Skin epidermis (tissue), 12 donors: ENCODE results near the gene ARPC4.

Experiments used
- H3K27ac ChIP-seq, 21 experiments: fragments of 200-600 bp; sonication (generic) in 11 of 21; one replicate each; pipeline ENCODE4 v1.5.0; 2020; ENCODE audit warnings: mild to moderate bottlenecking in 3 of 21, inconsistent platforms in 2 of 21, moderate library complexity in 2 of 21
- H3K4me3 ChIP-seq, 7 experiments: fragments of 200-600 bp; sonication (generic) in 2 of 7; one replicate each; pipeline ENCODE4 v1.5.0; 2020; ENCODE audit warnings: inconsistent platforms in 2 of 7, mild to moderate bottlenecking in 2 of 7, moderate library complexity in 1 of 7

ARPC4 gene

DNA sequence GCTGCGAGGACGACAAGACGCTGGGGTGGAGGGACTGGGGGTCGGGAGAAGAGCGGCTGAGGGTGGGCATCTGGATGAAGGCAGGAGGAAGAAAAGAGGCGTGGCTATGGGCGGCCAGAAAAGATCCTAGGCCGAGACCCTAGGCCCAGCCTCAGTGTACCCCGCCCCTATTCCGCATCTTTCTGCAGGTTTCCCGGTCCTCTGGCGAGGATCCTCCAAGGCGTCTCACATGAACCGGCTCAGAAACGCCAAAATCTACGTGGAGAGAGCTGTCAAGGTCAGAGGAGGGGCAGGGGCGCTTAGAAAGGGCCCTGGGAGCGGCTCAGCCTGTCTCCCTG is 17.5 kb downstream of the ARPC4 start:
- H3K27ac ChIP-seq, result peak overlapping the region; percentile 78 to 99 (median 95)
- peak overlapping the region; percentile 56 to 82 (median 76) for H3K4me3 ChIP-seq

DNA sequence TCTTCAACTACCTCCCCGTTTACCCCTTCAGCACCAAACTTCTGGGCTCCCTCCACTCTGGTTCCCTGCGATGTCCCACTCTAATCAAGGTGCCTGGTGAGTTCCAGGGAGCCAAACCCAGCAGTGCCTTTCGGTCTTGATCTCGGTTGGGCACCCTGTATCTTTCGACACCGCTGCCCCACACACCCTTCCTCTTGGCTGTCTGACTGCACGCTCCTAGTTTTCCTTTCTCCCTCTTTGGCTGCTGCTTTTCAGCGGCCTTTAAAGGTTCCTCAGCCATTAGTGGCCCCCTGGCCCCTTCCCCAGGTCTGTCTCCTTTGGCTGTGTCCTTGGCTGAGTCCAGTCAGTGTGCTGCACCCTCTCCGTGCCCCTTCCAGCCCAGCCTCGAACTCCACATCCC is 18.0 kb downstream of the ARPC4 start:
- peak overlapping the region in 18 of 21 experiments; percentile 91 to 99 (median 96) for H3K27ac ChIP-seq
- peak overlapping the region in 6 of 7 experiments; percentile 67 to 82 (median 76) for H3K4me3 ChIP-seq

DNA sequence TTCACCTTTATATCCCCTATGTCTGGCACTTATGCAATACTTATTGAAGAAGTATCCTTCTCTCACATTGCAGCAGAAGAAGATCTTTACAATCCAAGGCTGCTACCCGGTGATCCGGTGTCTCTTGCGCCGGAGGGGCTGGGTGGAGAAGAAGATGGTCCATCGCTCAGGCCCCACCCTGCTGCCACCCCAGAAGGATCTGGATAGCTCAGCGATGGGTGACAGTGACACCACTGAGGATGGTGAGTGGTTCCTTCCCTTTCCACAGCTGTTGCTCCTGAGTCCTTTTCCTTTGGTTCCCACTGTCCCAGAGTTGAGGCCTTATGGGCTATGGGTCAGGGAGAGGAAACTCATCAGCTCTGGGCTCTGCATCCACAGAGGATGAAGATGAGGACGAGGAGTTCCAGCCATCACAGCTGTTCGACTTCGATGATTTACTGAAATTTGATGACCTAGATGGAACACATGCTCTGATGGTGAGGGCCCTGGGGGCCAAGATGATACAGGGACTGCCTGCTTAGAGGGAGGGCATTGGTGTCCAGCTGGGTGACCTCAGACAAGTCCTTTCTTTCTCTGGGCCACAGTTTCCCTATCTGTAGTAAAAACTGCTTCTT is 20.1 kb downstream of the ARPC4 start:
- no peak overlapping the region for H3K27ac ChIP-seq
- H3K4me3 ChIP-seq, result no peak overlapping the region

DNA sequence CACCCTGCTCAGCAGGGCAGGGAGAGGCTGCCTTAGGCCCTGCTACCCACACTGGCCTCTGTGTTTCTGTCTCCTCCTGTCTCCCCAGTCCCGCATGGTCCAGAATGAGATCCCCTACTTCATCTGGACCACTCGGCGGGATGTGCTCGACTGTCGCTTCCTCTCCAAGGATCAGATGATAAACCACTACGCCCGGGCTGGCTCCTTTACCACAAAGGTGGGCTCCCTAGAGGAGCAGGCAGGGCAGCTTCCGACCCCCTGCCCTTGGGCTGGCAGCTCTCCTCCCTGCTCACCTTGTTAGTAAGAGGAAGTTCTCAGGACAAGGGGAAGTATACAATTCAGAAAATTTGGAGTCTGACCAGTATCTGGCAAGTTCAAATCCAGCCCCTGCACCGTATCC is 23.1 kb downstream of the ARPC4 start:
- no peak overlapping the region for H3K4me3 ChIP-seq
- no peak overlapping the region for H3K27ac ChIP-seq

DNA sequence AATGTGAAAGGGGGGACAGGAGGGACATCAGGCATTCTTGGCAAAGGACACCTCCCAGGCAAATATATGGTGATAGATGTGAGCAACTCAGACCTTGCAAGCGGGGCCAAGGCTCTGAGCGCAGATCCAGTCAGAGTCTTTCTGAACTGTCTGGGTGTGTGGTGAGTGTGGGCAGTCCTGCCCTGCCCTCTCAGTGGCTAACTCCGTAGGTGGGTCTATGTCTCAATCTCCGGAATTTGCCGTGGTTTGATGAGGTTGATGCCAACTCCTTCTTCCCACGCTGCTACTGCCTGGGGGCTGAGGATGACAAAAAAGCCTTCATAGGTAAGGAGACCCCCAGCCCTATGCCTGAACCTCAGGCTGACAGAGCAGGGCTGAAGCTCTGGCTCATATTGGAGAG is 24.6 kb downstream of the ARPC4 start:
- H3K4me3 ChIP-seq, result no peak overlapping the region
- no peak overlapping the region for H3K27ac ChIP-seq

DNA sequence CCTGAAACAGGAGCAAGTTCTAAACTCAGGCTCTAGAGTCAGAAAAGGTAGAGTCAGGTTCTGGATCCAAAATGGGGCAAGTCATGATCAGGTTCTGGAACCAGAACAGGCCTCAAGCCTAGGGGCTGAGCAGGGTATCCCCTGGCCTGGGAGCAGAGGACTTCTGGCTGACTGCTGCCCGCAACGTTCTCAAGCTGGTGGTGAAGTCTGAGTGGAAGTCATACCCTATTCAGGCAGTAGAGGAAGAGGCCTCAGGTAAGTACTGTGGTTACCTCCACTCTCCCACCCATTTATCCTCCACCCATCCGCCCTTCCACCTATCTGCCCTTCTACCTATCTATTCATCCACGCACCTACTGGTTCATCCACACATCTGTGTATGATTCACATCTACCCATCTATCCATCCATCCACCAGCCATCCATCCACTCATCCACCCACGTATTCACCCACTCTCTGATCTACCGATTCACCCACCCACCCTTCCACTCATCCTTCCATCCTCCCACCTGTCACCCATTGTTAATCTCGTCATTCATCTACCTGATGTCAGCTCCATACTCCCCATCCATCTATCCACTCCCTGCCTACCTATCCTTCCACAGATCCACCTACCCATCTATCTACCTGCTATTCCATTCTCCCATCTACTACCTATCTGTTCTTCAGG is 25.9 kb downstream of the ARPC4 start:
- H3K4me3 ChIP-seq, result no peak overlapping the region
- no peak overlapping the region for H3K27ac ChIP-seq

DNA sequence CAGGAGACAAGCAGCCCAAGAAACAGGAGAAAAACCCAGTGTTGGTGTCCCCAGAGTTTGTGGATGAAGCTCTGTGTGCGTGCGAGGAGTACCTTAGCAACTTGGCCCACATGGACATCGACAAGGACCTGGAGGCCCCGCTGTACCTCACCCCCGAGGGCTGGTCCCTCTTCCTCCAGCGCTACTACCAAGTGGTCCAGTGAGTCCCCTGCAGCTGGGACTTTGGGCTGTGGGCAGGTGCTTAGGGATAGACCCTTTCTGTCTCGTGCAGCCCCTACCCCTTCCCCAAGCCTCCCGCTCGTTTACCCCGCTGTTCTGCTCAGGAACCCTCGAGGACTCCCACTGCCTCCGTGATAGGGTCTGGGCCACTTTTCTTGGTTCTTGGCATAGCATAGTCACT is 27.7 kb downstream of the ARPC4 start:
- H3K27ac ChIP-seq, result no peak overlapping the region
- no peak overlapping the region for H3K4me3 ChIP-seq

DNA sequence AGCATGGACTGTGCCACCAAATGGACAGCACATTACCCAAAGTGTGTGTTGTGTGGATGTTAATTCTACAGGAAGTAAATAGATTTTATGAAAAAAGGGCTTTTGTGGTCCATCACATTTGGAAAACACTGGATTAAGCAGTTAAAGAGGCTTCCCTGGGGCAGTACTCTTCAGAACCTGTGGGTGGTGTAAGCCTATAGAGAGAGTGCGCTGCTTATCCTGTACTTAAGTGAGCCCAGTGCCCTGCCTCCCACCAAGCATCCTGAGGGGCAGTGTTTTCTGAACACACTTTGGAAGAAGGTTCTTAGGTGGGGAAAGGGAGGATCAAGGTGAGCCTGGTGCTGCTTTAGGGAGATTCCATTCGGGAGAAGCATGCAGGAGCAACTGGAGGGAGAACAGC is 28.1 kb downstream of the ARPC4 start:
- Histone ChIP-seq H3K27ac (peak overlapping the region in 1 of 21 experiments; percentile 2), H3K4me3 (no peak overlapping the region)

DNA sequence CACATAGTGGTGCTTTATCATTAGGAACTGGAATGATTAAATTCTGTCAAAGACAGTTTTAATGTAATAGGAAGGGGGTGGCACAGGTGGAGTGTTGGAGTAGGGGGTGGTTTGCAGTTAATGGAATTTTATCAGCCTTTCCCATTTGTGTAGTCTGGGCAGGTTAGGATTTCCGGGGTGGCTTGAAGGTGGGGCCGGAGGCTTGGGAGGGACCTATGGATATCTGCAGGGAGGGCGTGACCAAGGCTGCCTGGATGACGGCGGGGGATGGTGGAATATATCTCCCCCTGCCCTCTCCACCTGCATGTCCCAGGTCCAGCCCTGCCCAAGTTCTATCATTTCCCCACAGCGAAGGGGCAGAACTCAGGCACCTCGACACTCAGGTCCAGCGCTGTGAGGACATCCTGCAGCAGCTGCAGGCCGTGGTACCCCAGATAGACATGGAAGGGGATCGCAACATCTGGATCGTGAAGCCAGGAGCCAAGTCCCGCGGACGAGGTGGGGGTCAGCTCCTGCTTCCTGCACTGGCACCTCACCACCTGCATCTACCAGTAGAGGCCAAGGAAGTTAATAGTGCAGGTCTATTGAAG is 32.7 kb downstream of the ARPC4 start:
- H3K4me3 ChIP-seq, result no peak overlapping the region
- no peak overlapping the region for H3K27ac ChIP-seq

DNA sequence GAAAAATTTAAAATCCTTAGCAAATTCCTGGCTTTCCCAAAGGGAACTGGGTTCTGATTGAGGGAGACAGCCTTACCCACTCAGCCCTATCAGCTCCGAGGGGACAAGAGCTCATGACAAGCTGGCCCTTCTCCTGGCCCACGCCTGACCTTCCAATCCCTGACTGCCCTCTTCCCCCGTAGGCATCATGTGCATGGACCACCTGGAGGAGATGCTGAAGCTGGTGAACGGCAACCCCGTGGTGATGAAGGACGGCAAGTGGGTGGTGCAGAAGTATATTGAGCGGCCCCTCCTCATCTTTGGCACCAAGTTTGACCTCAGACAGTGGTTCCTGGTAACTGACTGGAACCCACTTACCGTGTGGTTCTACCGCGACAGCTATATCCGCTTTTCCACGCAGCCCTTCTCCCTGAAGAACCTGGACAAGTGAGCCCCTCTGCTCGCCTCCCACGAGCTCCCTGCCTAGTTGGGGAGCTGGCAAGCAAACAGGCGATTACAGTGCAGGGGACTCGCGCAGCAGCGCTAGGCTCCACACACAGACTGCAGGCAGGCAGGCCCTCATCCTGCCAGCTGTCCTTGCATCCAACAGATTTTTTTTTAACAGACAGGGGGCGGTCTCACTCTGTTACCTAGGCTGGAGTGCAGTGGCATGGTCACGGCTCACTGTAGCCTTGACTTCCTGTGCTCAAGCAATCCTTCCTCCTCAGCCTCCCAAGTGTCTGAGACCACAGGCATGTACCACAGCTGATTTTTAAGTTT is 34.1 kb downstream of the ARPC4 start:
- H3K27ac ChIP-seq, result no peak overlapping the region
- no peak overlapping the region for H3K4me3 ChIP-seq

DNA sequence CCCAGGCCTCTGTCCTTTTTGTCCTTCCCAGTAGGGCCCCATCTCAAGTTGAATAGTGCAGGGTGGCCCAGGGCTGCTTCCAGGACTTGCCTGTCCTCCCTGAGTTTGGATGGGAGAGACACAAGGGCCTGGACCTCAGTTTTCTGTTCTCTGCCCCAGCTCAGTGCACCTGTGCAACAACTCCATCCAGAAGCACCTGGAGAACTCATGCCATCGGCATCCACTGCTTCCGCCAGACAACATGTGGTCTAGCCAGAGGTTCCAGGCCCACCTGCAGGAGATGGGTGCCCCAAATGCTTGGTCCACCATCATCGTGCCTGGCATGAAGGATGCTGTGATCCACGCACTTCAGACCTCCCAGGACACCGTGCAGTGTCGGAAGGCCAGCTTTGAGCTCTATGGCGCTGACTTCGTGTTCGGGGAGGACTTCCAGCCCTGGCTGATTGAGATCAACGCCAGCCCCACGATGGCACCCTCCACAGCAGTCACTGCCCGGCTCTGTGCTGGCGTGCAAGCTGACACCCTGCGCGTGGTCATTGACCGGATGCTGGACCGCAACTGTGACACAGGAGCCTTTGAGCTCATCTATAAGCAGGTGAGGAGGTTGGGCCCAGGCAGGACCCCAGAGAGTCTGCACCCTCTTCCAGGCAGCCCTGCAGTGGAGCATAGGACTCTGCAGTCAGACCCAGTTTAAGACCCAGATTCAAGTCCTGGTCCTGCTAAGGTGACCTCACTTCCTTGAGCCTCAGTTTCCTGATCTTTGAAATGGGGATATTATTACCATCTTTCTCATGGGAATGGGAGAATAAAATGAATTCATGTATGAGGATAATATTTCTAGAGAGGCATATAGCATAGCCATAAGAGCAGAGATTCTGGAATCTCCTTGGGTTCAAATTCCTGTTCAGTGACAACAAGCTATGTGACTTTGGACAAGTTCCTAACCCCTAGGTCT is 36.2 kb downstream of the ARPC4 start:
- H3K4me3 ChIP-seq, result no peak overlapping the region
- no peak overlapping the region for H3K27ac ChIP-seq

DNA sequence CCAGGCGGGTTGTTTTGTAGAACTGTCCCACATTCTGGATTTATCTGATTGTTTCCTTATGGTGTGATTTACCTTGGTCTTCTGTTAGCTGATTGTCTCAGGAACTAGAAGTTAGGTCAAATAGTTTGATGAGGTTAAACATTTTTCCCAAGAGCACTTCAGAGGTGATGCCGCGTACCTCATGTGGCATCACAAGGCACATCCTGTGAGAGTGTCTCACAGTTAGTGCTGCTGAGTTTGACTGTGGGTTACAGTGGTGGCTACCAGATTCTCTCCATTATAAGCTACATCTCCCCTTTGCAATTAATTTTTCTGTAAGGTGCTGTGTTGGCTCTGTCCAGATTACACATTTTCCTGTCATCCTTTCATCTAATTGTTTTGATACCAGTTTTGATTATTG is 38.4 kb downstream of the ARPC4 start:
- no peak overlapping the region for H3K4me3 ChIP-seq
- H3K27ac ChIP-seq, result no peak overlapping the region

DNA sequence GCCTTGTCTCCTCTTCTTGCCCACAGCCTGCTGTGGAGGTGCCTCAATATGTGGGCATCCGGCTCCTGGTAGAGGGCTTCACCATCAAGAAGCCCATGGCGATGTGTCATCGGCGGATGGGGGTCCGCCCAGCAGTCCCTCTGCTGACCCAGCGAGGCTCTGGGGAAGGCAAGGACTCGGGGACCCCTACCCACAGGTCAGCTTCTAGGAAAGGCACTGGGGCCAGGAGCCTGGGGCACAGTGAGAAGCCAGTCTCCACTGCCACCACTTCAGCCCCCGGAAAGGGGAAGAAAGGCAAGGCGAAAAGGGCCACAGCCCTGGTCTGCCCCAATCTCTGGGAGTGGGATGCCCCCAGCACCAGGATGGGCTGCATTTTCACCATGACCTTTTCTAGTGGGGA is 40.2 kb downstream of the ARPC4 start:
- no peak overlapping the region for H3K4me3 ChIP-seq
- H3K27ac ChIP-seq, result no peak overlapping the region

DNA sequence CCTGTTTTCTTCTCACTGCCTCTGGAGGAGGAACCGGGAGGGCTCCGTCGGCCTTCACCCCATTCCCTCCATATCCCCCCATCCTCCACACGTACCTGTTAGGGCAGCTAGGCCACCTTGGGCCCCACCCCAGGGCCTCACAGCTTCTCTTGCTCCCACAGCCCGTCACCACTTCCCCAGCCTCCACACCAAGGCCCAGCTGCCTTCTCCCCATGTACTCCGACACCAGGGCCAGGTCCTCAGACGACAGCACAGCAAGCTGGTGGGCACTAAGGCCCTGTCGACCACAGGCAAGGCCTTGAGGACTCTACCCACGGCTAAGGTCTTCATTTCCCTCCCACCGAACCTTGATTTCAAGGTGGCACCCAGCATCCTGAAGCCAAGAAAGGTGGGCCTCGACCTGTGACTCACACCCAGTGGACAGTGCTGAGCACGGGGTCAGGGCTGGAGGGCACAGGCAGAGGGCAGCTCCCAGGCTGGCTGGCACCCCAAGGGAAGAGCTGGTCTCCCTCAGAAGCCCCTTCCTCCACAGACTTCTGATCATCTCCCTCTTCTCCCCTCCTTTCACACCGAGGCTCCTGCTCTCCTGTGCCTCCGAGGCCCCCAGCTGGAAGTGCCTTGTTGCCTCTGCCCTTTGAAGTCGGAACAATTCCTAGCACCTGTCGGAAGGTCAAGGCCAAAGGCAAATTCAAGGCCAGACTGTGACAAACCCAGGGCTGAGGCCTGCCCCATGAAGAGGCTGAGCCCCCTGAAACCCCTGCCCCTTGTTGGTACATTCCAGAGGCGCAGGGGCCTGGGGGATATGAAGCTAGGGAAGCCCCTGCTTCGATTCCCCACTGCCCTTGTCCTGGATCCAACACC is 41.9 kb downstream of the ARPC4 start:
- H3K4me3 ChIP-seq, result no peak overlapping the region
- no peak overlapping the region for H3K27ac ChIP-seq

DNA sequence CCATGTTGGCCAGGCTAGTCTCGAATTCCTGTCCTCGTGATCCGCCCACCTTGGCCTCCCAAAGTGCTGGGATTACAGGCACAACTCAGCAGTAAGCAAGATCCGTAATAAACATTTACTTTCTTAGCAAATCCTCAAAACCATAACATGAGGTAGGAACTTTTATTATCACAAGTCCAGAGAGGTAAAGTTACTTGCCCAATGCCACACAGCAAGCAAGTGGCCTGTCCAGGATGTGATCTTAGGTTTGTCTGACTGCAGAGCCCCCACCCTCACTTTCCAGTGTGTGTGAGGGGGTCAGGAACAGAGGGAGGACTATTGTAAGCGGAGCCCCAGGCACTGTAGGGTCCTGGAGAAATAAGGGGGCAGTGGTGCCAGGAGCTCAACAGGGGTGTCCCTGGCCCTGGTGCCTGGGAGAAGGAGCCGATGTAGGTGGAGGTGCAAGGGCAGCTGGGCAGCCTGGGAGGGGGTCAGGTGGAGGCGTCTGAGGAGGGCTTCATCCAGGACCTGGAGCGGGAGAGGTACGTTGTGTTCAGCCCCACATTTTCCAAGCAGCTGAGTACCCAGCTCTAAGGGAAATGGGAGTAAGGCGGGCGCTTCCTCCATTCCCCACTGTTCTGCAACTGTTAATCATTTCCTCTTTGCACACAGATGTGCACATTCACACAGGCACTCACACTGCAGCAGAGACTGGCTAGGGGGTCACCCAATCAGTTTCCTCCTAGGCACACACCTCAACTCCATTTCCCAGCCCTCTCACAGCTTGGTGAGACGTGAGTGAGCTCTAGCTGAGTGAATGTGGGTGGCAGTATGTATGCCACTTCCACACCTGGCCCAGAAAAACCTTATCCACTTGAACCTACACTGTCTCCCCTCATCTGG is 45.1 kb downstream of the ARPC4 start:
- Histone ChIP-seq H3K4me3 (no peak overlapping the region), H3K27ac (no peak overlapping the region)

DNA sequence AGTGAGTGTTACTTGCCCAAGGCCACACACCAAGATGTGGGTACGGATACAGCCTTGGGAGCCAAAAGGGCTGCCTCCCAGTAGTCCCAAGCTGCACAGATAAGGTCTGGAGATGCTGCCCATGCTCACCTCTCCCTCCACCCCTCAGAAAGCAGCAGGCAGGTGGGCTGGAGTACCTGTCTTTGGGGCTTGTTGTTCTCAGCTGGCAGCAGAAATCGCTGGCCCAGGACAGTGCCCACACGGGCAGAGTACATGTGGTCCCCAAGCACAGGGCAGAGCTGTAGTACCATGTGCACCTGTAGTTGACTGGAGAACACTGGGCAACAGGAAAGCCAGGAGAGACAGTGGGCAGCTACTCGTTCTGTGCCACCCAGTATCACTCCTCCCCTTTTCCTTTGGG is 46.0 kb downstream of the ARPC4 start:
- H3K27ac ChIP-seq, result no peak overlapping the region
- H3K4me3 ChIP-seq, result no peak overlapping the region

DNA sequence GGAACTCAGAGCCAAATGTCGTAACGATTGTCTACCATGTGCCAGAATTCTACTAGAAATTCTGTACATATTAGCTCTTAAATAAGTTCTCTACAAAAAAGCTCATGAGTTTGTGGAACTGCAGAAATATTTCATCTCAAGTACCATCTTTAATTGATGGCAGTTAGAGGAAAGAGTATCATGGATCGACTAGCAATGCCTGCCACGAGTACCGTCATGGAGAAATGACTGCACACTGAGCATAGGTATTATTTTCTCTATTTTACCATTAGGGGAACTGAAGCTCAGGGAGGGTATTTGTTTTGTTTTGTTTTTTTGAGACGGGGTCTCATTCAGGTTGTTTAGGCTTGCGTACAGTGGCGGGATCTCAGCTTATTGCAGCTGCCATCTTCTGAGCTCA is 48.1 kb downstream of the ARPC4 start:
- Histone ChIP-seq H3K4me3 (no peak overlapping the region), H3K27ac (no peak overlapping the region)
